ENCODE data around the gene SET.
"Not testable (repeated sequence)": the region's sequence is repeated elsewhere in the genome, so short reads cannot be mapped to it uniquely, and the experiment has no call there.

SET gene

GRCh38 chr9:128688501-128689292 lies at the start of gene SET:
SET (plus strand) TSS chr9:128689222; CDS start chr9:128689583, 361 bp downstream.
- peak within 1 kb of the TSS; percentile 88 to 98 (median 95) for H3K27ac ChIP-seq

GRCh38 chr9:128640603-128641002 lies 48.4 kb upstream of the SET start:
- no peak overlapping the region for H3K27ac ChIP-seq
- no peak overlapping the region for H3K4me3 ChIP-seq

More at GRCh38 chr9:128688501-128689292, at the start of gene SET:
- peak within 1 kb of the TSS; percentile 66 to 87 (median 82) for H3K4me3 ChIP-seq

DNA sequence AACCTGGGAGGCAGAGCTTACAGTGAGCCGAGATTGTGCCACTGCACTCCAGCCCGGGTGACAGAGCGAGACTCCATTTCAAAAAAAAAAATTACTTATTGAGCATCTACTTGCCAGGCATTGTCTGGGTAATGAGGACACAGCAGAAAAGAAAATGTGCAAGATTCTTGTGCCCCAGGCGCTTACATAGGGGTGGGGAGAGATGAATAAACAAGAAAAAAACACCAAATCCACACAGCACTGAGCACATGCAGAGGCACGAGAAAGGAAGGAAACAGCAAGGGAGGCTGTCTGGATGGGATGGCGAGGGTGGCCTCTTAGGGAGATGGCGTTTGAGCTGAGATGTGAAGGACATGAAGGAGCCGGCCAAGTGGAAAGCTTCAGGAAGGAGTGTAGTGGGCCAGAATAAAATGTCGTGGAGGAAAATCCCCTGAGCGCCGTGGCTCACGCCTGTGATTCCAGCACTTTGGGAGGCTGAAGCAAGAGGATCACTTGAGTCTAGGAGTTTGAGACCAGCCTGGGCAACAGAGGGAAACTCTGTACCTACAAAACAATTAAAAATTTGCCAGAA lies 46.3 kb upstream of the SET start:
- no peak overlapping the region for H3K27ac ChIP-seq
- no peak overlapping the region for H3K4me3 ChIP-seq

GRCh38 chr9:128643519-128644300 lies 45.3 kb upstream of the SET start:
- Histone ChIP-seq H3K4me3 (no peak overlapping the region), H3K27ac (no peak overlapping the region)

DNA sequence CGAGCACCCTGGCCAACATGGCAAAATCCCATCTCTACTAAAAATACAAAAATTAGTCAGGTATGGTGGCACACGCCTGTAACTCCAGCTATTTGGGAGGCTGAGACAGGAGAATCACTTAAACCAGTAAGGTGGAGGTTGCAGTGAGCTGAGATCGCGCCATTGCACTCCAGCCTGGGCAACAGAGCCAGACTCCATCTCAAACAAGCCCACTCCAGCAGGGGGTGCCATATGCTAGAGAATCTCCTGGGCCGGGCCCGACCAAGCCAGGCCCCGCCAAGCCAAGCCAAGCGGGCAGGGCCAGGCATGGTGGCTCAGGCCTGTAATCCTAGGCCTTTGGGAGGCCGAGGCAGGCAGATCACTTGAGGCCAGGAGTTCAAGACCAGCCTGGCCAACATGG lies 40.8 kb upstream of the SET start:
- H3K27ac ChIP-seq, H3K4me3 ChIP-seq: not testable (repeated sequence)

DNA sequence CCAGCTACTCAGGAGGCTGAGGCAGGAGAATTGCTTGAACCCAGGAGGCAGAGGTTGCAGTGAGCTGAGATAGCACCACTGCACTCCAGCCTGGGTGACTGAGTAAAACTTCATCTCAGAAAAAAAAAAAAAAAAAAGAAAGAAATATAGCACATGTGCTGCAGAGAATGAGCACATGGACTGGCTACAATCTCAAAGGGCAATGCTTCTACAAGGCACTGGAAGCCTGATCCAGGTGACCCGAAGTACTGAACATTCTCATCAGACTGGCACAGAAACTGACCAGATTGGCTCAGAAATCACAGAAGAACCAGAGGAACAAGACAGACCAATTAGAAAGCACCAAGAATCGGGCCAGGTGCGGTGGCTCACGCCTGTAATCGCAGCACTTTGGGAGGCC lies 37.2 kb upstream of the SET start:
- H3K4me3 ChIP-seq, result no peak overlapping the region
- H3K27ac ChIP-seq, result no peak overlapping the region

DNA sequence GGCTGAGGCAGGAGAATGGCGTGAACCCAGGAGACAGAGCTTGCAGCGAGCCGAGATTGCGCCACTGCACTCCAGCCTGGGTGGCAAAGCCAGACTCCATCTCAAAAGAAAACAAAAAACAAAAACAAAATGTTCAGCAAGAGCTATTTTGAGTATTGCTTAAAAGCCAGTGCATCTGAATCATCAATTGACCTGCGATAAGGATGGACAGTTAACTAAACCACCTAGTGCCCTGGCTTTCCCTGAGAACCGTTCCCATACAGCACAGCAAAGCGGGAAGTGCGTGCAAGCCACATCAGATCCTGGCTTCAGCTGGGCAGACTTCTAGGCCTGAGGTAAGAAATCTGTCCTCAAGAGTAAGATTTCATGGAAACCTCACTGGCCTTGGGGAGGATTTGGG lies 35.1 kb upstream of the SET start:
- no peak overlapping the region for H3K4me3 ChIP-seq
- H3K27ac ChIP-seq, result no peak overlapping the region

- Histone ChIP-seq H3K4me3 (no peak overlapping the region), H3K27ac (no peak overlapping the region)
Observed at GRCh38 chr9:128654481-128654880, 34.5 kb upstream of the SET start.

GRCh38 chr9:128656416-128657343 lies 32.3 kb upstream of the SET start, which contains the start of gene DYNC2I2:
DYNC2I2 (minus strand) TSS chr9:128656847; CDS start chr9:128656726, 121 bp downstream.
- Histone ChIP-seq H3K27ac (peak within 1 kb of the TSS; percentile 93 to 100 (median 99)), H3K4me3 (peak within 1 kb of the TSS; percentile 30 to 88 (median 68))

DNA sequence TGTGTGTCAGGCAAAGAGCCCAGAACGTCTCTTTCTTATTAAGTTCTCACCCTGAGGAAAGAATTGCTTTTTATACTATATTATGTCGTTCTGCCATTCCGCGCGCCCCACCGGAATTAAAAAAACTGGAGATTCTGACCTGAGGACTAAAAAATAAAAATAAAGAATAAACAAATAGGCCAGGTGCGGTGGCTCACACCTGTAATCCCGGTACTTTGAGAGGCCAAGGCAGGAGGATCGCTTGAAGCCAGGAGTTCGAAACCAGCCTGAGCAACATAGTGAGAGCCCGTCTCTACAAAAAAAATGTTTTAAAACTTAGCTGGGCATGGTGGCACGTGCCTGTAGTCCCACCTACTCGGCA lies 31.7 kb upstream of the SET start:
- peak overlapping the region; percentile 93 to 100 (median 99) for H3K27ac ChIP-seq
- H3K4me3 ChIP-seq, result peak overlapping the region in 4 of 7 experiments; percentile 60 to 88 (median 76)

DNA sequence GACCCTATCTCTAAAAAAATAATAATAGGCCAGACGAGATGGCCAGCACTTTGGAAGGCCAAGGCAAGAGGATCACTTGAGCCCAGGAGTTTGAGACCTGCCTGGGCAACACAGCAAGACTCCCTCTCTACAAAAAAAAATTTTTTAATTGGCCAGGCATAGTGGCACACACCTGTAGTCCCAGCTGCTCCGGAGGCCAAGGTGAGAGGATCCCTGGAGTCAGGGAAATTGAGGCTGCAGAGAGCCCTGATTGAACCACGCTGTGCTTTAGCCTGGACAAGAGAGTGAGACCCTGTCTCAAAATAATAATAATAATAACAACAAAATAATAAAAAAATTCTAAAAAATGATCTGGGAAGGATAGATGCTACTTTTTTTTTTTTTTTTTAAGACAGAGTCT lies 31.2 kb upstream of the SET start:
- H3K4me3 ChIP-seq, result no peak overlapping the region
- peak overlapping the region in 1 of 21 experiments; percentile 100 for H3K27ac ChIP-seq

DNA sequence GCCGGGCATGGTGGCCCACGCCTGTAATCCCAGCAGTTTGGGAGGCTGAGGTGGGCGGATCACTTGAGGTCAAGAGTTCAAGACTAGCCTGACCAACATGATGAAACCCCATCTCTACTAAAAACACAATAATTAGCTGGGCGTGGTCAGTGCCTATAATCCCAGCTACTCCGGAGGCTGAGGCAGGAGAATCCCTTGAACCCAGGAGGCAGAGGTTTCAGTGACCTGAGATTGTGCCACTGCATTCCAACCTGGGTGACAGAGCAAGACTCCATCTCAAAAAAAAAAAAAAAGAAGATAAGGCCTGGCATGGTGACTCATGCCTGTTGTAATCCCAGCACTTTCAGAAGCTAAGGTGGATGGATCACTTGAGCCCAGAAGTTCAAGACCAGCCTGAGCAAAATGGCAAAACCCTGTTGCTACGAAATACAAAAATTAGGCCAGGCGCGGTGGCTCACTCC lies 22.5 kb upstream of the SET start:
- not testable (repeated sequence) for H3K4me3 ChIP-seq, H3K27ac ChIP-seq

GRCh38 chr9:128669786-128670185 lies 19.2 kb upstream of the SET start:
- Histone ChIP-seq H3K4me3 (no peak overlapping the region), H3K27ac (no peak overlapping the region)

DNA sequence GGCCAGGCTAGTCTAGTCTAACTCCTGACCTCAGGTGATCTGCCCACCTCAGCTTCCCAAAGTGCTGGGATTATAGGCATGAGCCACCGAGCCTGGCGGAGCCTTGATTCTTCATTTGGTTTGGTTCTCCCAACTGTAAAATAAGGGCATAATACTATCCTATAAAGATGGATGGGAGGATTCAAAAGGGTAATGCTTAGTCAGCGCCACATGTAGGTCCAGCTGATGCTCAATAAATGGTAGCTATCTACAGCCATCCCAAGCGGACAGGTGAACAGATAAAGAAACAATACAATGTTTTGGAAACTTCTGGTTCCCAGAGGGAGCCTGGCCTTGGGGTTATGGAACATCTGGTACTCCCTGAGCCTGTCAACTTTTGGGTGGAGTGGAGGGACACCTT lies 13.6 kb upstream of the SET start:
- Histone ChIP-seq H3K27ac (no peak overlapping the region), H3K4me3 (no peak overlapping the region)

GRCh38 chr9:128677794-128678193 lies 11.2 kb upstream of the SET start:
- Histone ChIP-seq H3K4me3 (no peak overlapping the region), H3K27ac (no peak overlapping the region)

DNA sequence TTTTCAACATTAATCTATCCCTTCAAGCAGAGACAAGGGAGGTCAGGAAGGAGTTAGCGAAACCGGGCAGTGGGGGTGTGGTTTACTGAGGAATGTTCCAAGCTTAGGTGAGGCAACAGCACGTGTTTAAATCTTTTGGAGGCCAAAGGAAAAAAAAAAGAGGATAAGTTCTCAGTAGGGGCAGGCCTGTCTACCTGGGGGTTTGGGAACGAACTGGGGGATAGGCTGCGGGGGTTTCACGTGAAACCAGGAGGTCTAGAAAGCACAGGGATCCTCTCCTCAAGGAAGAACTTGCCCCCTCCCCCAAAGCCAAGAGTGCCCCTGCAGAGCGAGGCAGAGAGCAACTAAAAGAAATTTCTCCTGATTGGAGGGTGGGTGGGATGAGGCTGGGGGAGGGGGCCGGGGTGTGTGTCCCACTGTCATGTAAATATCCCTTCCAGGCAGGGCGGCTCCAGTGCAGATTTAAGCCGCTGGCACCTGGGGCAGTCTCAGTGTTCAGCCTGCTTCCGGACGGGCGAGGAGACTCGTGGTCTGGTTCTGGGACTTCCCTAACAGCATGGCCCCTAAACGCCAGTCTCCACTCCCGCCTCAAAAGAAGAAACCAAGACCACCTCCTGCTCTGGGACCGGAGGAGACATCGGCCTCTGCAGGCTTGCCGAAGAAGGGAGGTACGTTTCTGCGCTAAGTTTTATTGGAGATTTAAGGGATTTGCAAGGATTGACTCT lies 5.5 kb upstream of the SET start:
- H3K4me3 ChIP-seq, result peak overlapping the region; percentile 39 to 70 (median 65)
- peak overlapping the region; percentile 72 to 97 (median 88) for H3K27ac ChIP-seq

- H3K27ac ChIP-seq, result peak overlapping the region; percentile 72 to 97 (median 88)
- peak overlapping the region; percentile 39 to 70 (median 65) for H3K4me3 ChIP-seq
Observed at GRCh38 chr9:128684065-128684324, 5.0 kb upstream of the SET start.

GRCh38 chr9:128684325-128685199 lies 4.5 kb upstream of the SET start:
- peak overlapping the region; percentile 72 to 97 (median 88) for H3K27ac ChIP-seq
- peak overlapping the region; percentile 39 to 70 (median 65) for H3K4me3 ChIP-seq

Measured in skin epidermis (tissue), 12 donors.